Activated CD4-positive, CD25-positive, alpha-beta regulatory T cell treated with anti-CD3 and anti-CD28 coated beads, Interleukin-2, amount 50 U/mL, for 16 hours (primary cell): Measurements from ENCODE around the gene LGR5.

Experiments
- DNase-seq: peaks from one replicate; pipeline ENCODE4 v3.0.0-alpha.2; 2020; ENCODE audit warnings: low read depth, low spot score

The LGR5 gene

DNA sequence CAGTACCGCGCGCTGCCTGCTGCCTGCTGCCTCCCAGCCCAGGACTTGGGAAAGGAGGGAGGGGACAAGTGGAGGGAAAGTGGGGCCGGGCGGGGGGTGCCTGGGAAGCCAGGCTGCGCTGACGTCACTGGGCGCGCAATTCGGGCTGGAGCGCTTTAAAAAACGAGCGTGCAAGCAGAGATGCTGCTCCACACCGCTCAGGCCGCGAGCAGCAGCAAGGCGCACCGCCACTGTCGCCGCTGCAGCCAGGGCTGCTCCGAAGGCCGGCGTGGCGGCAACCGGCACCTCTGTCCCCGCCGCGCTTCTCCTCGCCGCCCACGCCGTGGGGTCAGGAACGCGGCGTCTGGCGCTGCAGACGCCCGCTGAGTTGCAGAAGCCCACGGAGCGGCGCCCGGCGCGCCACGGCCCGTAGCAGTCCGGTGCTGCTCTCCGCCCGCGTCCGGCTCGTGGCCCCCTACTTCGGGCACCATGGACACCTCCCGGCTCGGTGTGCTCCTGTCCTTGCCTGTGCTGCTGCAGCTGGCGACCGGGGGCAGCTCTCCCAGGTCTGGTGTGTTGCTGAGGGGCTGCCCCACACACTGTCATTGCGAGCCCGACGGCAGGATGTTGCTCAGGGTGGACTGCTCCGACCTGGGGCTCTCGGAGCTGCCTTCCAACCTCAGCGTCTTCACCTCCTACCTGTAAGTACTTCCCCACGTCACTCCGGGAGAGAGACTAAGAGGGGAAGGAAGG, at the start of gene LGR5:
Gene LGR5, plus strand, starts transcription at position 186 of the 732 bp plus-strand sequence. Its CDS starts 283 bp downstream, at position 469.
- DNase-seq: no peak

GRCh38 chr12:71392521-71393145, 47.0 kb upstream of the LGR5 start:
- DNase-seq: no peak

DNA sequence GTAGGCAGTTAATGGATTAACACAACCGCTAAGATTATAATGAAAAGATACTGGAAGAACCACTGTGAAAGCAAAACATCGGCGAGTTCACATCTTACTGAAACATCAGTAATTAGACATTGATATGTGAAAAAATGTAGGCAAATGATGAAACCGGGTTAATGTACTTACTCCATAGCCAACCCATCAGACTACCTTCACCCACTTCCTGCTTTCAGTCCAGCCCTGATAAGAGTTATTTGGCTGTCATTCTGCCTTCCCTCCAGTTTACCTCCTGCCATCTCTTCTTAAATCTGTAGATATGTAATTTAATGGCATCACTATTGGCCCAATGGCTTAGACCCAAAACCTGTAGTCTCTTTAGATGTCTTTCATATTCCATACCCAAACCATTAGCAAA, 46.0 kb upstream of the LGR5 start:
- DNase-seq: no peak

DNA sequence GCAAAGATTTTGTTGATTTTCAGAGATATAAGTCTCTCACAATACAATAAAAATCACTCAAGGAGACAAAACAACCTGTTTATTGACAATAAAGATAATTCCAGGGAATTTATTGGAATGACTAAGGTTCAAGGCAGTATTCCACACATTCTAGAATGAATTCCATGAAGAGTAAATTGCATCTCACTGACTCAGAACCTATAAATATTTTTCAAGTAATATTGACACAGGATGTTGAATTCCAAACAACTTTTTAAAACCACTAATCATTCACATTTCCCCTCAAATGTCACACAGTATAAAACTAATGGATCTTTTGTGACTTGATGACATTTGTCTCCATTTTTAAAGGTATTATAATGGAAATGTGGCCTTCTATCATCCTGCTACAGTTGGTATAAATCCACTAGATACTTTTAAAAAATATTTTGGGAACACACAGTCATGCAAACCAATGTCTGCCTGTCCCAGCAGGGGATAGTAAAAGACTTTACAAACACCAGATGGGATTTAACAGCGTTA, 42.1 kb upstream of the LGR5 start:
- DNase-seq: no peak

DNA sequence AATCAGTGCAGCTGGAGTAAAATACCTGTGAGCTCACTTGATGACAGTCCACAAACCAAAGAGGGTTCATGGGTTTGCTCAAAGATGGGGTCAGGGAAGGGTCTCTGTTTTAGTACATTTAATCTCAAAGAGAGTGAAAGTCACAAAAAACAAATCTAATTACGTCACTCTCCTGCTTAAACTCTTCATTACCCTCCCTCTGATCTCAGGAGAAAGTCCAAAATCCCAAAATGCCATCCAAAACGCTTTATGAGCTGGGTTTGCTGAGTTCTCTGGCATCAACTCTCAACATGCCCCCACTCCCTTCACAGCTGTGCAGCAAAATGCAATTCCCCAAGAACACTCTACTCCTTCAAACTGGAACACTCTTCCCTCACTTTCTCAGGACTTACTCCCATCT, 40.4 kb upstream of the LGR5 start:
- DNase-seq: no peak

DNA sequence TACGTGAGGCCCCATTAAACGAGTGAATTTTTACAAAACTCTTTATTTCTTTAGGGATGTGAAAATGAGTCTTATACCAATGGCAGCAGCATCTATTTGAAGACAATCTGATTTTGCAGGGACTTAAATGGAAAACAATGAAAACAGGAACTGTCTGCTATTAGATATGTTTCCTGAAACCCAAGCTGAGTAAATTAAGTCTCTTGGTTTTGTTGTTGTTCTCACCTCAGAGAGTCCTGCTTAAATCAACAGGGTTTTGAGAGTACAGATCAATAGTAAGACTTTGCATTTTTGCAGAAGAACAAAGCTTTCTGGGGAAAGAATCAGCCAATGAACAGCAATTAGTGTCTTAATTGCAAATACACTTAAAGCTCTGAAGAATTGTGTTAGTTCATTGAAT, 39.1 kb upstream of the LGR5 start:
- no peak for DNase-seq

- no peak for DNase-seq
Observed at GRCh38 chr12:71405884-71406283, 33.7 kb upstream of the LGR5 start.

GRCh38 chr12:71407732-71408131, 31.9 kb upstream of the LGR5 start:
- no peak for DNase-seq

- DNase-seq: no peak
Observed at GRCh38 chr12:71410844-71411243, 28.8 kb upstream of the LGR5 start.

- DNase-seq: no peak
Observed at GRCh38 chr12:71411635-71412034, 28.0 kb upstream of the LGR5 start.

- DNase-seq: no peak
Observed at GRCh38 chr12:71415336-71416231, 24.0 kb upstream of the LGR5 start.

DNA sequence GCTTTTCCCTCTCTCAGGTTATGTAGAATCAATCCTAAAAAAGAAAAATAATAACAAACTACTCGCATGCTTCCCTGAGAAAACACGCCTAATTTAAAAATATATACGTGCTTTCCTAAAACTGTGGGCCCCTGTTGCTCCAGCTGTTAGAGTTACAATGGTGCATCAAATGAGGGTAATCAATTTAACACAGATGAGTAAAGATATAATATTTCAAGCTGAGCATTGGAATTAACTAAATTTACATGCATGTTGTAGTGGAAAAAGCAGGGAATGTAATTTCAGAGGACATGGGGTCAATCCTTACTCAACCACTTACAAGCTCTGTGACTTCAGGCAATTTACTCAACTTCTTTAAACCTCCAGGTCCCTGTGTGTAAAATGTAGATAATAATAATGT, 22.4 kb upstream of the LGR5 start:
- DNase-seq: no peak

GRCh38 chr12:71420775-71421406, 18.7 kb upstream of the LGR5 start:
- no peak for DNase-seq

DNA sequence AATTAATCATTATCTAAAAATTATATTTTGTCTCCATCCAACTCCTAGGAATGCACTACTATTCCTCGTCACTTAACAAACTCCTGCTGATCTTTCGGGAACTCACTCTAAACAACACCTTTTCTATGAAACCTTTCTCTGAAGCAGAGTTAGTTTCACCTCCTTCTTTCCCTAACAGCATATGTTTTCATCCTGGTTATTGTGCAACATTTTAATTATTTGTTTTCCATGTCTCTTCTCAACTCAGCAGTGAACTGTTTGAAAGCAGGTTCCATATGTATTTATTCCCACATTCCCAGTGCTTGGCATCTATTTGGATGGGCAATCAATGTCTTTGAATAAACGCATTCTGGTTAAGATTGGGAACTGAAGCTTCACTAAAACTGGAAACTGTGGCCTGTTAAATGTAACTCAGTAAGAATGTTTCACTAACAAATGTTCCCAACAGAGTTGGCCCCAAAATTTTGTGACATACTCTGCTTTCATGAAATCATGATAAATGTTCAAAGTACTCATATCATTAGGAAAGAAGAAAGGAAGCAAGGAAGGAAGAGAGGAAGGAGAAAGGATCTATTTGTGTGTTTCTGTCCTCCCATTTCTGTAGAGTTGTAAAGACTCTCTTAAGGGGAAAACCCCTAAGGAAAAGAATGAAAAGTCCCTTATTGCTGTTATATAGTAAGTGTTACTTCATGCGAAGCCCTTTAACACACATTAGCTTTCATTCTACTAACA, 13.9 kb upstream of the LGR5 start:
- no peak for DNase-seq

DNA sequence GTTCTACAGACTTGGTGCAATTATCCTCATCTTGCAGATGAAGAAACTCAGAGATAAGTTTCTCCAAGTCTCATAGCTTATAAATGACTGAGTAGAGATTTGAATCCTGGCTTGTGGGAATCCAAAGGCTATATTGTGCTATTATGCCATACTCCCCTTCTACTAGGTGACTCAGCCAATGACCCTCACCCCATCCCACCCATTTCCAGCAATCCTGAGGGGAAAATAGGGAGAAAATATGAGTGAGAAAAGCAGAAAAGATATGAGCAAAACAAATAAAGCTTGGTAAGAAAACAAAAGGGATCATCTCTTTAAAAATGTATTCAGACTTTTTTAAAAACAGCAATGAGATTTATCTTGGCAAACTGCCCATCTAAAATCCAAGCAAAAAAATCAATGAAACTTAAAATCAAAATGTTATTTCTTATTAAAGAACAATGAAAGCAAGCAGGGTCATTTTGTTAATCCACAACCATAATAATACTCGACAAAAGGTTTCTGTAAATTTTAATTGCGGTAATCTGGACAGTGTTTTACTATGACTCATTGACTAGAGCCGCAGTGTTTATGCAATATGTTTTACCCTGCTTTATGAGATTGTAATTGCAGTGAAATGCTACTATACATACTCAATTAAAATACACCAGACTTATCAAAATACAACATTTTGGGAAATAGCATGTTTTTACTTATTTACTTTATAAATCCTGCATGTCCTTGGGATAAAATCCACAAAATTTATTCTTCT, 13.1 kb upstream of the LGR5 start:
- no peak for DNase-seq

GRCh38 chr12:71430756-71431155, 8.8 kb upstream of the LGR5 start:
- DNase-seq: no peak

DNA sequence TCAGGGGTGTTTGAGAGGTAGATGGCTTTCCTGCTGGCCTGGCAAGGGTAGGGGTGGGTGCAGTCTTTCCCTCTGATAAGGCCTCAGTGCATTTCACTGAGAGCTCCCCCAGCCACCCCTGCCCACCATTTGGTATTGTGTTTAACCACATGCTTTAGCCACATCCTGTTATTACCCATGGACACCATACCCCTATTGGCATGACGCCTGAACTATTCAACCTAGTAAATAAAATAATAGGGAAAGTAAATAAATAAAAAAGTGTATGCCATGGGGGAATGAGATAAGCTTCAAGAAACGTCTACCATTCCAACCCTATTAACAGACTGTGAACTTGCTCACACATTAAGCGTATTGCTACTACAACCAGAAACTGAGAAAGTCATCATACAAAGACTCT, 7.6 kb upstream of the LGR5 start:
- no peak for DNase-seq

DNA sequence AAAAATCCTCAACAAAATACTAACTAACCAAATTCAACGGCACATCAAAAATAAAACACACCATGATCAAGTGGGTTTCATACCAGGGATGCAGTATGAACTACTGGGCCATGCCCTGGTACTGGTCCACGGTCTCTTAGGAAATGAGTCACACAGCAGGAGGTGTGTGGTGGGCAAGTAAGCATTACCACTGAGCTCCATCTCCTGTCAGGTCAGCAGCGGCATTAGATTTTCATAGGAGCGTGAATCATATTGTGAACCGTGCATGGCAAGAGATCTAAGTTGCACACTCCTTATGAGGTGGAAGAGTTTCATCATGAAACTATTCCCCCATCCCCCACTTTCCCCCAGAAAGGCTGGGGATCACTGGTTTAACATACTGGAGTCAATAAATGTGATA, 6.7 kb upstream of the LGR5 start:
- DNase-seq: no peak

- DNase-seq: no peak
Observed at GRCh38 chr12:71436696-71437095, 2.9 kb upstream of the LGR5 start.

- DNase-seq: no peak
Observed at GRCh38 chr12:71438670-71439361, 782 bp upstream of the LGR5 start.
